ES-I3 (cell line): Measurements from ENCODE around the gene SLMAP.

ENCODE experiments used
- H3K36me3 ChIP-seq: 2 replicates; pipeline ENCODE4 v1.6.1; 2013; ENCODE audit warnings: mild to moderate bottlenecking, low read length, control low read depth, moderate library complexity; ENCODE audit not compliant: insufficient read depth
- H3K4me1 ChIP-seq: 2 replicates; pipeline ENCODE4 v1.6.1; 2013; ENCODE audit warnings: mild to moderate bottlenecking, control low read depth, low read length; ENCODE audit not compliant: insufficient read depth
- H3K9ac ChIP-seq: 2 replicates; pipeline ENCODE4 v1.6.1; 2013; ENCODE audit warnings: low read depth, mild to moderate bottlenecking, low read length, moderate library complexity
- H3K9me3 ChIP-seq: 2 replicates; pipeline ENCODE4 v1.6.1; 2013; ENCODE audit warnings: mild to moderate bottlenecking, low read length, moderate library complexity; ENCODE audit not compliant: control insufficient read depth, insufficient read depth

The SLMAP gene

DNA sequence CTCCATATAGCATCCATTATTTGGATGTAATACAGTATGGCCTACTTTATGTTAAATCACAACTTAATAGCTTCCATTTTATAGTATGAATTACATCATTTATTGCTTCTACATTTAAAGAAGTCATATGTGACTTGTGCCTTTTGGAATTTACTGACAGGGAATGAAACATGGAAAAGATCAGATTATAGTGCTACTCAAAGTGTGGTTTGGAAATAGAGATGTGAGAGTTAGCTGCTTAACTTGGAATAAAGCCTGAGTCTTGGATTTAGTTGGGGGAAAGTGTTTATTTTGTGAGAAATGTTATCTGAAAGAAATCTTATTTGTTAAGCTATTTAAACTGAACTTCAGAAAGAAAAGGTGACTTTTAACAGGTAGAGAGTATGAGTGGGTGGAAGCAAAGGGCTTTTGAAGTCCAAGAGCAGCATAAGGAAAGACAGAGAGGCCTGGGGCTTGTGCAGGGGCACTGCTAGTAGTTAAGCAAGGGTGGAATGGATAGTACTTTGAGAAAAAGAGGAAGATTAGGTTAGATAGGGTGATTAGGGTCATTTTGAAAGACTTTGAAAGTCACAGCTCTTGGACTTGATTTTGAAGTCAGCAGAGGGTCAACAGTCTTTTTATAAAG, 60.5 kb downstream of the SLMAP start:
- H3K36me3 ChIP-seq = no peaks in the 10 kb centered on the region
- no peak overlapping the region for H3K9ac ChIP-seq
- H3K9me3 ChIP-seq = no peaks in the 10 kb centered on the region
- H3K4me1 ChIP-seq = peaks cover 15% of the 10 kb centered on the region; the same call in 1 of the 2 replicates

DNA sequence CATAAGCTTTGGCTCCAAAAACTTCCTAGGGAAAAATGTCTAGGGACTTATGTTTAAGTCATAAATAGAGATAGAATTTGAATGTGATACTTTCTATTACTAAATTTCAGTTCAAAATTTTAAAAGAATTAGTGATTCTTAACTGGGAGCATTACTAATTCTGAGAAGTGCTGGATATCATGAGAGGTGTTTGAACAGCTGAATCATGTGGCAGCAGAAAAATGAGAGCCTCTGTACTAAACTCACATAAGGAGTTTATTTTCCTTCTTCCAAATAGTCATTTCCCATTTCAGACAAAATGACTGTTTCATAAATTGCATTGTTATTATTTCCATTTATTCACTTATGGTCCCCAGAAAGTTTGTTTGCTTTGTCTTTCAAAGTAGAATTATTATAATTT, 62.7 kb downstream of the SLMAP start:
- Histone ChIP-seq H3K4me1 (peaks cover 20% of the 10 kb centered on the region; the same call in 1 of the 2 replicates), H3K36me3 (no peaks in the 10 kb centered on the region), H3K9ac (no peak overlapping the region)

DNA sequence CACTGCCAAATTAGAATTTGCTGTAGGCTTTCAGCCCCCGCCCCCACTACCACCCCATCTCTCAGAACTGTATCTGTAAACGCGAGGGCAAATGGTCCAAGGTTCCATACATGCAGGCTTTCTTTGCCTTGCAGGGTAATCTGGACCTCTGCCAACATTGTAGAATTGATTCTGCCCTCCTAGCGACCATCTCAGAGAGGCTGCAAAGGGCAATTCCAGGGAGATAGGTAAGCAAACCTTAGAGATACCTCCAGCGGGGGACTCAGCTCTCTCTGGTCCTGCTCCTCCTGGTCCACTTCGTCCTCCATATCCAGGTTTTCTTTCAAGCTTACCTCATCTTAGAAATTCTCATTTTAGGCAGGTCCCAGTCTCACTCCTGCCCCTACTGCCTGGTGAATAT, 64.4 kb downstream of the SLMAP start:
- Histone ChIP-seq H3K9me3 (no peaks in the 10 kb centered on the region), H3K36me3 (no peaks in the 10 kb centered on the region), H3K9ac (no peak overlapping the region), H3K4me1 (peaks cover 19% of the 10 kb centered on the region)

More for the DNA sequence above, 62.7 kb downstream of the SLMAP start:
- no peaks in the 10 kb centered on the region for H3K9me3 ChIP-seq

DNA sequence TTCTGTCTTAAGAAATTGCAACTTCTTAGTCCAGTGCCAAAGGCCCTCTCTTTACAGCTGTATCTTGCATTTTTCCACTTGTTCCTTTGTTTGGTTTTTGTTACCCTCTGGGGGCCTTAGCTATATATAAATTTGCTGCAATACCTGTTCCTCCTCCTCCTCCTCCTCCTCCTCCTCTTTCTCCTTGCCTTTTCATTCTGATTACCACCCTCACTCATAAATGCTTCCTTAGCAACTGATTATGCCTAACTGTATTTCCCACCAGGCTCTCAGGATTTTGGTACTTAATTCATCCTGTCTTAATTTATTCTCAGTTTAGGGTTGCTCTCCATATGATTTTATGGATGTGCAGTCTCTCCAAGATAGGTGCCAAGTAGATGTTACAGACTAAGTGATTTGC, 65.7 kb downstream of the SLMAP start:
- Histone ChIP-seq H3K36me3 (no peaks in the 10 kb centered on the region), H3K9ac (no peak overlapping the region), H3K9me3 (no peaks in the 10 kb centered on the region), H3K4me1 (peaks cover 29% of the 10 kb centered on the region)

DNA sequence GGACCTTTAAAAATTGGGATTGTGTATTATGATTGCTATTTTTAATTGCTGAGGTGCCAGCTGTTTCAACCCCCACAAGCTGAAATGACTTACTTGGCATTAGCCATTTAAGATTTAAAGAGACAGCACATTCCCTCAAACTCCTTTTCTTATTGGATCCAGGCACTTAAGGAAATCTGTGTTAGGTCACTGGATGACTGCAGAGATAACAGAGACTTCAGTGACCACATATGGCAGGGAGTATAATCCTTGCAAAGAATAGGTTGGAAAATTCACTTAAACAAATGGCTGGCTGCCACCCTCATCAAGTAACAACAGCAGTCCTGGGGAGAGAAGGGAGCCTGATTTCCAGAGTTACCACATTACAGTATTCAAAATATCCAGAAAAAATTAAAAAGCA, 66.6 kb downstream of the SLMAP start:
- Histone ChIP-seq H3K4me1 (peaks cover 36% of the 10 kb centered on the region), H3K9ac (no peak overlapping the region), H3K36me3 (no peaks in the 10 kb centered on the region), H3K9me3 (no peaks in the 10 kb centered on the region)

DNA sequence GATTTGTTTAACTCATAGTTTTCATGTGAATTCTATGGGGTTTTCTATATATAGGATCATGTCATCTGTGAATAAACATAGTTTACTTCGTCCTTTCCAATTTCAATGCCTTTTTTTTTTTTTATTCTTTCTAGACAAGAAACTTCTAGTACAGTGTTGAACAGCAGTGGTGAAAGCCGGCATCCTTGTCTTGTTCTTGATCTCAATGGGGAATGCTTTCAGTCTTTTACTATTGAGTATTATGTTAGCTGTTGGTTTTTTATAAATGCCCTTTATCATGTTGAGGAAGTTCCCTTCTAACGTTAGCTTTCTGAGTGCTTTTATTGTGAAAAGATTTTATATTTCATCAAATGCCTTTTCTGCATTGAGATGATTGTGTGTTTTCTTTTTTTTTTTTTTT, 69.0 kb downstream of the SLMAP start:
- Histone ChIP-seq H3K36me3 (no peaks in the 10 kb centered on the region), H3K9me3 (no peaks in the 10 kb centered on the region), H3K4me1 (peaks cover 38% of the 10 kb centered on the region), H3K9ac (peak overlapping the region; percentile 1; the same call in 1 of the 2 replicates)

DNA sequence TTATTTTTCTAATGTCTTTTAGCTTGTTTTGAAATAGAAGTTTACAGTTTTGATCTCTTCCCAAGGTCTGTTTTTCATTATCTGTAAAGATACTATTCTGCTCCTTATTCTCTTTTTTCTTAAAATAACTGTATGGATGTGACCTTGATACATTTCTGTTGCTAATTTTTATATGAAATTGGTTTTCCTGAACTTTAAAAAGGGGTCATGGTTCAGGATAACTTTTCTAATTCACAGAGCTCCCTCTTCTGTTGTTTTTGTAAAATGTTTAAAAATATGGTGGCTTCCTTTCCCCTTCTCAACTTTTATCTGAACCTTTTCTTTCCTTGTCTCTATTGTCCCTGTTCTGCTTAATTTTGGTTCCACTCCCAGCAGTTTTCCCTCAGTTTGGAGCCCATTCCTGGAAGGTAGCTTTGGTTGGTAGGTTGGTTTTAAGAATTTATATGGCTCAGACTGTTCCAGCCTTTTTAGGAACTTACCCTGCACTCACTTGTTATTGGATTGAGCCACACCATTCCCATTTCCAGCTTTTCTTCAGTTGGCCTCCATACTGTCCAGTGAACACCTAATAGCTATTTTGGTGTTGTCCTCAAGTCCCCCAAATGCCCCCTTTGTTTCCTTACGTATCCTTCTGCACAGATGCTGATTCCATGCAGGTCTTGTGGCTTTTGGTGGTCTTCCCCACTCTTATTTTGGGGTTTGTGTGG, 70.3 kb downstream of the SLMAP start:
- Histone ChIP-seq H3K4me1 (peaks cover 42% of the 10 kb centered on the region), H3K36me3 (no peaks in the 10 kb centered on the region), H3K9me3 (no peaks in the 10 kb centered on the region), H3K9ac (no peak overlapping the region)

DNA sequence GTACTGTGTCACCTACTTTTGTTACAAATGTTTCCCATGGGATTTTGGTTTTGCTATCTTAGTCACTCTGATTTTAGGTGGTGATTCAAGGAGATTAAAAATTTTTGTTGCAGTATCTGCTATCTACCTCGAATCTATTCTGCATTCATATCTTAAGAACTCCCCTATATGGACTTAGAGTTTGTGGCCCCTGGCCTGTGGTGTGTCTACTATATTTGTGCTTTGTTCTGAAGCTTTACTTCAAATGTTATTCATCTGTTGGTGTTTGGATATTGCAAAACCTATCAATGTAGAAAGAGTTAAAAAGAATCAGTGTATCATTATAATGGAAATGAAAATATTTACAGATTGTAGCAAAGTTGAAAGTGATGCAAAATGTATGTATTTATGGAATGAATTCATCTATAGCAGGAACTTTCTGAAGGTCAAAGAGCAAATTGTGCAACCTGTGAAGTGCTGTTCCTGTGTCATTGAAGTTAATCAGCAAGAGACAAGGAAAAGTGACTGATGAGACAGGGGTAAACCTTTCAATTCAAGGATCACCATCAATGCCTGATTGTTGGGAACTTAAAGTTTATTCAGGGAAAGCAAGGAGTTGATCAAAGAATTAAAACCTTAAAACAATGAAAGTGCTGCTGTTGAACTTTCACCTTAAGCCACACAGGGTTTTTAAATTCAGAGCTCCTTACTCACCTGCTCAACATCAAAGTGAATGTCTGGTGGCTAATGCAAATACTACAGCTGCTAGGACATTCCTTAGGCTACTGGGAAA, 71.0 kb downstream of the SLMAP start:
- peaks cover 43% of the 10 kb centered on the region for H3K4me1 ChIP-seq
- no peaks in the 10 kb centered on the region for H3K9me3 ChIP-seq
- no peak overlapping the region for H3K9ac ChIP-seq
- no peaks in the 10 kb centered on the region for H3K36me3 ChIP-seq

DNA sequence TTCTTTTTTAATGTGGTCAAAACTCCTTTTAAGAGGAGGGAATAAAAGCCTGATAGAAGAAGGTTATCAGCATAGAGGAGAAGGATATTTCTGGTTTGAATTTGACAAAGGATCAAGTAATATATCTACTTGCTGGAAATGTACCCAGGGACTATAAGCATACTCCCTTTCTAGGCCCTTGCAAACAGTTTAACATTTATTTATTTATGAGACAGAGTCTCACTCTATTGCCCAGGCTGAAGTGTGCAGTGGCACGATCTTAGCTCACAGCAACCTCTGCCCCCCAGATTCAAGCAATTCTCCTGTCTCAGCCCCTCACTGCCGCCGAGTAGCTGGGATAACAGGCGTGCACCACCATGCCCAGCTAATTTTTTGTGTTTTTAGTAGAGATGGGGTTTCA, 71.6 kb downstream of the SLMAP start:
- H3K9me3 ChIP-seq = no peaks in the 10 kb centered on the region
- H3K36me3 ChIP-seq = no peaks in the 10 kb centered on the region
- peaks cover 48% of the 10 kb centered on the region for H3K4me1 ChIP-seq
- no peak overlapping the region for H3K9ac ChIP-seq

DNA sequence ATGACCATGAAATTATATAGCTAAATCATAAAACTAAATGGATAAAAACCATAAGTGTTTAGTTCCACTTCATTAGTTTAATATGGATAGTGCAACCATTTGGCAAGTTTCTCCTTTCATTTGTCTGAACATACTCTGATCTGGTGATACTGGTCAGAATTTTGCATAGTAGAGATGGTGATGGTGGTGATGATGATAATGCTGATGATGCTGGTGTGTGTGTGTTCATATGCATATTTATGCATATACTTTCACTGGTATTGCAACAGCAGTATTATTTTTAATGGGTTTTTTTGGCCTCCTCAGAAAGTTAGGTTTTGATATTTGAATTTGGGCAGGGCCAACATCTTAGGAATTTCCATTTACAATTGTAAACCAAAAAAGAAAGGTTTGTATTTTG, 76.4 kb downstream of the SLMAP start:
- Histone ChIP-seq H3K4me1 (peaks cover 32% of the 10 kb centered on the region), H3K9ac (no peak overlapping the region), H3K9me3 (no peaks in the 10 kb centered on the region), H3K36me3 (no peaks in the 10 kb centered on the region; the same call in 1 of the 2 replicates)

DNA sequence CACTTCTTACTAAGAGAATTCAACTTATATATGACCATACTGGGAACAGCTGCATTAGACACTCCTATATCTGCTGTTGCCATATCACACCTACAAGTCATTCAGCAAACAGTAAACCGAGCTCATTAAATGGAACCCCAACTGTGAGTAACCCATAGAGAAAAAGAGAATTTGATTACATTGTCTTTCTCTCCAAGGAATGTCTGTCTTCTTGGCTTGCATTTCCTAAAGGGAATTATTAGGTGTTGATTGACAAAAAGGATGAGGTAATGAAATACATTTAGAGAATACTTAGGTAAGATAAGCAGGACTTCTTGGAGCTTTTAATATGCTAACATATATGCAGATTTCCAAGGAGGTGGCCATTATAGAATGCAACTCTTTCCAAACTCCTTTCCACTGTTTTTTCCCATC, 76.8 kb downstream of the SLMAP start:
- no peaks in the 10 kb centered on the region for H3K9me3 ChIP-seq
- H3K4me1 ChIP-seq = peaks cover 28% of the 10 kb centered on the region; the same call in 1 of the 2 replicates
- no peaks in the 10 kb centered on the region; the same call in 1 of the 2 replicates for H3K36me3 ChIP-seq
- no peak overlapping the region for H3K9ac ChIP-seq

DNA sequence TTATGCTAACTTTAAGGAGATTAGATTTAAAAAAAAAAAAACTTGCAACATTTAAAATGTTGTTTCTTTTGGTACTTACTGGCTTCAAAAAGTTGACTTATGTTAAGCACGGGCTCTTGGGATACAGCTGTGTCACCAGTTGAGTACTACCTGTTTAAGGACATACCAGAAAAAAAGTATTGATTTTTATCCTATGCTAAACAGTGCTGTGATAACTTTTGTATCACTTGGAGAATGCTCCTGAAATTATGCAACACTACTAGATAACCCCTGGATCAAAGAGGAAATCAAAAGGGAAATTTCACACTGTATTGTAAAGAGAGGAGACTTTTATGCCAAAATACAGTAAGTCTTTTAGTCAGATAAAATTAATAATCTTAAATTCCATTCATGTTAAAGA, 77.7 kb downstream of the SLMAP start:
- H3K4me1 ChIP-seq = peaks cover 28% of the 10 kb centered on the region; the same call in 1 of the 2 replicates
- no peaks in the 10 kb centered on the region for H3K9me3 ChIP-seq
- H3K9ac ChIP-seq = no peak overlapping the region
- H3K36me3 ChIP-seq = no peaks in the 10 kb centered on the region; the same call in 1 of the 2 replicates

DNA sequence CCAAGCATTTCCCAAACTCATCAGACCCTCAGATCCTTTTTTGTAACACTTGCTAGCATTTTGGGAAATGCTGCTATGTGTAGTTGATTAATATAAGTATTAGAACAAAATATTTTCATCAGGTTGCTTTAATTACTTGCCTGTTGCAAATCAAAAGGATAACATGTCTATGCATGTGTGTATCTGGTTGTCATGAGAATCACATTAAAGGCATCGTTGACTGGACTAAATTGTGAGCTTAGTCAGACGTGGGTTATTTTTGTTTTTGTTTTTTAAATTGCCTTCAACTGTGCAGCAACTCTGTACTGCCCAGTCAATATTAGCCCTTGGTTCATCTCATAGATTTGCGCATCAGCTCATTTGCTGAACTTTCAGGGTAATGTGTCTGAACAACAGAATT, 81.6 kb downstream of the SLMAP start:
- Histone ChIP-seq H3K4me1 (peaks cover 9% of the 10 kb centered on the region; the same call in 1 of the 2 replicates), H3K9me3 (no peaks in the 10 kb centered on the region), H3K36me3 (no peaks in the 10 kb centered on the region; the same call in 1 of the 2 replicates), H3K9ac (no peak overlapping the region)

DNA sequence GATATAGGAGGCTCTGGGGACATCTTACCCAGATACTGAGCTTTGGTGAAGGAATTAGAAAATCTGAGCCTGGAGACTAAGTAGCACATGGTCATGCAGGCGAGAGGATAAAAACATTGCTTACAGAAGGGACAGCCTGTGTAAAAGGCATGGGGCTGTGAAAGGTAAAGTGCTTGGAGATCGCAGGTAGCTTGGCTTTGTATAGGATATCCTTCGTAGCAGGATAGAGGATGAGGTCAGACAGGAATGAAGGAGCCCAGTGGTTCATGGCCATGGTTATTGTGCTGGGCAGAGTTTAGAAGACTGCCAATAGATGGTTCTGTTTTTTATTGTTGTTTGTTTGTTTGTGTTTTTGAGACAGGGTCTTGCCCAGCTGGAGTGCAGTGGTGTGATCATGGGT, 82.5 kb downstream of the SLMAP start:
- peaks cover 3% of the 10 kb centered on the region; the same call in 1 of the 2 replicates for H3K4me1 ChIP-seq
- no peak overlapping the region for H3K9ac ChIP-seq
- no peaks in the 10 kb centered on the region; the same call in 1 of the 2 replicates for H3K36me3 ChIP-seq
- no peaks in the 10 kb centered on the region for H3K9me3 ChIP-seq
